CD4-positive, alpha-beta T cell treated with Interleukin-6 for 4 hours (primary cell): Measurements from ENCODE around the gene GLIS1.

ENCODE experiments used
- DNase-seq: peaks from one replicate; pipeline ENCODE4 v3.0.0-alpha.2; 2020; ENCODE audit warnings: mixed read lengths

GLIS1 gene

GRCh38 chr1:53517821-53518352 is 221.1 kb downstream of the GLIS1 start:
- DNase-seq: no peak

GRCh38 chr1:53517109-53517508 is 221.9 kb downstream of the GLIS1 start:
- no peak for DNase-seq

- no peak for DNase-seq
Observed at GRCh38 chr1:53516181-53516580, 222.8 kb downstream of the GLIS1 start.

- DNase-seq: no peak
Observed at GRCh38 chr1:53514436-53514835, 224.5 kb downstream of the GLIS1 start.

GRCh38 chr1:53513846-53514245 is 225.1 kb downstream of the GLIS1 start:
- no peak for DNase-seq

- DNase-seq: no peak
Observed at GRCh38 chr1:53512807-53513755, 225.9 kb downstream of the GLIS1 start.

GRCh38 chr1:53511933-53512806 is 226.8 kb downstream of the GLIS1 start:
- no peak for DNase-seq

- no peak for DNase-seq
Observed at GRCh38 chr1:53511323-53511932, 227.5 kb downstream of the GLIS1 start.

GRCh38 chr1:53510215-53510614 is 228.7 kb downstream of the GLIS1 start:
- no peak for DNase-seq

GRCh38 chr1:53509775-53510174 is 229.2 kb downstream of the GLIS1 start:
- no peak for DNase-seq

- DNase-seq: no peak
Observed at GRCh38 chr1:53508991-53509666, 229.8 kb downstream of the GLIS1 start.

GRCh38 chr1:53508056-53508990 is 230.6 kb downstream of the GLIS1 start:
- no peak for DNase-seq

GRCh38 chr1:53507116-53507820 is 231.7 kb downstream of the GLIS1 start:
- no peak for DNase-seq

GRCh38 chr1:53506355-53507050 is 232.5 kb downstream of the GLIS1 start:
- DNase-seq: no peak

- no peak for DNase-seq
Observed at GRCh38 chr1:53505891-53506290, 233.1 kb downstream of the GLIS1 start.

- no peak for DNase-seq
Observed at GRCh38 chr1:53505401-53505800, 233.6 kb downstream of the GLIS1 start.

GRCh38 chr1:53504901-53505300 is 234.1 kb downstream of the GLIS1 start:
- no peak for DNase-seq

- no peak for DNase-seq
Observed at GRCh38 chr1:53503433-53504217, 235.3 kb downstream of the GLIS1 start.
